ENCODE measurements around the gene CFTR.
A peak's percentile ranks its signal among the peaks of the same experiment; 100 is the strongest.

Gene CFTR

DNA sequence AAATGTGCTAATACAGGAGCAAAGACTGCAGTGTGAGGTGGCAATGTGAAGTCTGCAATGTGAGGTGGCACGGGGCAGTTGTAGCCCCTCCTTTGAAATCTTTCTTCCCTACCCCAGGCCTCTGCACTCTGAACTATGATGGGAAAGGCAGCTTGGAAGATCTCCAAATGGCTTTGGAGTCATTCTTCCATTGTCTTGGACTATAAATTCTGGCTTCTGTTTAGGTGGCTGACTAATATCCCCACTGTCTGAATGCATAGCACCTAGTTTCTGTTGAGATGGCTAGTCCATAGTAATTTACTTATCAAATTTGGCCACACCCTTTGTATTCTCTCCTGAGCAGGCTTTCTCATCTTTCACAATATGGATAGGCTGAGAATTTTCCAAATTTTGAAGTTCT, 175.0 kb downstream of the CFTR start:
- no peak for DNase-seq

DNA sequence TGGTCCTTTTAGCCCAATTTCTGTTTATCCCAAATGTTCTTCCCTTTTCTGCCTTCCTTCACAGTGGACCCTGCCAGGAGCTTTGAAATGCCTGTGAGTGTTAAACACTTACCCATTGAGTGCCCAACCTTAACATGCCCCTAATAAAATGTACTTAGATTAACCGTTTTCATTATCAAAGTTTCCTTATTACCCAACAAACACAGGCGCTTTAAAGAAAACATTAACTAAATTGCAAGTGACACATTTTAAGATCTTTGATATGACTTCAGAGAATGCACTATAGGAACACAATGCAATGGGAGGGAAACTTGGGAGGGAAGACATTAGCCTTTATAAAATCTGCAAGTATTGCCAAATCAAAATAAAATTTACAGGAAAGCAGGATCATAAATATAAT, 177.0 kb downstream of the CFTR start:
- no peak for DNase-seq

DNA sequence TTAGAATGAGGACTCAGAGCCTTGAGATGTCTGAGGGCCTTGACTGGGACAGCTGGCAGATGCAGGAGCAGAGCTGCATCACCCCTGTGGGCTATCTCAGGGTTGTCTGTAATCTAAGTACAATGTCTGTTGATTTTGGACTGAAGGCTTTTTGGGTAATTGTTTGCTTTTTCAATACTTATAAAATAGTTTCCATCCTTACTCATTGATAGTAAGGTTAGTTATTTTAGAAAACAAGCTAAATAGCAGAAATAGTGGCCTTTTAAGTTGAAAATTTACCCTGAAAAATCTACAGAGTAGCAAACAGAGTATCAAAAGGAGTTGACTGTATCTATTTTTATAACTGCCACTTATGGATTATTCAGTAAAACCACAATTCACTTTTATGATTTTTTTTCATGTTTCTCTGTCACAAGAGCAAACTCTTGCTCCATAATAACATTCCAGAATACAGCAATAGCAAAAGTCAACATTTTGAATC, 179.7 kb downstream of the CFTR start:
- no peak for DNase-seq

DNA sequence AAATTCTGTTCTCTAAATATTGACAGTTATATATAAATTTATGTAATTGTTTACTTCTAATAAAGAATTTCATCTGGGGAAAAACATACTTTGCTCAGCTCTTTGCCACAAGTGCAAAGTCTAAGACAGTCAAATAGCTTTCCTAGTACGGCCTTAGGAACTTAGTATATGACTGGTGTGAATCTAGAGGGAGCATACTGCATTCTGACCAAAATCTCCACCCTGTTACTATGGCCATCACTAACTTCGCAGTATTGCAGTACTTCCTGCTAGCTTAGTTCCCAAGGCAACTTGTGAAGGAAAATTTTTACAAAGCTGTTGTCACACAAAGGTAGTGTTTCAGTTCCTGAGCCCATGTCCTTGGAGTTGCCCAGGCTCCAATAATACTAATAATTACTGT, 181.5 kb downstream of the CFTR start:
- DNase-seq = no peak

GRCh38 chr7:117664047-117664446, 184.2 kb downstream of the CFTR start:
- DNase-seq = no peak

- no peak for DNase-seq
Measured at GRCh38 chr7:117665368-117665767, 185.5 kb downstream of the CFTR start.

DNA sequence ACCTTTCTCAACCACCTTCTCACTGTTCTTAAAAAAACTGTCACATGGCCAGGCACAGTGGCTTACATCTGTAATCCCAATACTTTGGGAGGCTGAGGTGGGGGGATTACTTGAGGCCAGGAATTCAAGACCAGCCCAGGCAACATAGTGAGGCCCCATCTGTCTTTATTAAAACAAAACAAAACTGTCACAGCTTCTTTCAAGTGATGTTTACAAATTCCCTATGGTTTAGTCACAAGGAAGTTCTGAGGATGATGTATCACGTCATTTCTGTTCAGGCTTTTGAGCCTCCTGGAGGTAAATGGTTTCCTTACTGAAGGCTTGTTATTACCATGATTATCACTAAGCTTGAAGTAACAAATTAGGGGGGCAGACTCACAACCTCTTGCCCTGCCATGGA, 186.2 kb downstream of the CFTR start:
- DNase-seq = no peak

DNA sequence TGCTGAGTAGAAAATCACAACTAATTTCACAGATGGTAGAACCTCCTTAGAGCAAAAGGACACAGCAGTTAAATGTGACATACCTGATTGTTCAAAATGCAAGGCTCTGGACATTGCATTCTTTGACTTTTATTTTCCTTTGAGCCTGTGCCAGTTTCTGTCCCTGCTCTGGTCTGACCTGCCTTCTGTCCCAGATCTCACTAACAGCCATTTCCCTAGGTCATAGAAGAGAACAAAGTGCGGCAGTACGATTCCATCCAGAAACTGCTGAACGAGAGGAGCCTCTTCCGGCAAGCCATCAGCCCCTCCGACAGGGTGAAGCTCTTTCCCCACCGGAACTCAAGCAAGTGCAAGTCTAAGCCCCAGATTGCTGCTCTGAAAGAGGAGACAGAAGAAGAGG, 186.9 kb downstream of the CFTR start:
- no peak for DNase-seq

- no peak for DNase-seq
Measured at GRCh38 chr7:117667456-117667855, 187.6 kb downstream of the CFTR start.

DNA sequence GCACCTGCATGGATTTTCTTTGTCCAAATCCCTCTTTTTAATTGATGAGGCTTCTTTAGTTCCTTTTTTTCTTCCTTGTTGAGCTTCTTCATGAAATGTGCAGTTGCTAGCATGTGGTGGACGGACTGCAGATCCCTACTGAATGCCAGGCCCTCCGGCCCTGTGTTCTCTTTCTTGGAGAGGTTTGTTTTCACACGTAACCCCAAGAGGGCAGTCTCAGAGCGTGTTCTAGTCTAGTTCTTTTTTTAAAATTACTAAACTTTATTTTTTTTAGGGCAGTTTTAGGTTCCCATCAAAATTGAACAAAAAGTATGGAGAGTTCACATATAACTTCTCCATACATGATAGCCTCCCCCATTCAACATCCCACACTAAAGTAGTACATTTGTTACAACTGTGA, 190.0 kb downstream of the CFTR start:
- no peak for DNase-seq

DNA sequence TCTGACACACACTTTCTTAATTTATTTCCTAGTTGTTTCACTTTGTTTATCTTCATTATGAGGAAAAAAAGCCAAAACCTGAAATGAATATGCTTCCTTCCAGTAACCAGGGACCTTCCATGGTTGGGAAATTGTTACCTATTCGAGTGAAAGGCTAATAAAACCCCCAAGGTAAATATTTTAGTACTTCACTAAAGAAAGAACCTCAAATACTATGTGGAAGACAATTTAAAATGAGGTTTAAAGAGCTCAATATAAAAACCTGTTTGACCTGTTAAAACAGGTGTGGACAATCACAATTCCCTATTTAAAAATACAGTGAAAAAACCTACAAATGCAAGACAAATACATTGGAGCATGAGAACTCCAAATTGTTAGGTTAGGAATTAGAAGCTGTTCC, 192.6 kb downstream of the CFTR start:
- no peak for DNase-seq

DNA sequence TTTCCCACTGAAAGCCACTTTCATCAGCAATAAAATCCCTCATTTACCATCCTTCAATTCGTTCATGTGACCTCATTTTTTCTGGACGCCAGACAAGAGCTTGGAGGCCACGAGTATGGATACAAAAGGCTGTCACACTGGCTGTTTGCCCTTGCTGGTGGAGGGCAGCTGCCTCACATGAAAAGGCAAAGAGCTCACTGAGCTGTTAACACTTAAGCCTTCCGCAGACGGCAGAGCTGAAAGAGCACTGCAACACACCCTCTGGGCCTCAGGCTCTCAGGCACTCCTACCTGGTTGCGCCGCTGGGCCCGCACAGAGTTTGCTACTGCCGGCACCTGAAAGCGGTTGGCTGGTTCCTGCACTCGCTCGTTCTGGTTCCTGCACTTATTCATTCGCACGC, 193.5 kb downstream of the CFTR start:
- peak; percentile 69 to 82 for DNase-seq

- DNase-seq = peak in 1 of 2 experiments; percentile 27
Measured at GRCh38 chr7:117673839-117674238, 194.0 kb downstream of the CFTR start.

DNA sequence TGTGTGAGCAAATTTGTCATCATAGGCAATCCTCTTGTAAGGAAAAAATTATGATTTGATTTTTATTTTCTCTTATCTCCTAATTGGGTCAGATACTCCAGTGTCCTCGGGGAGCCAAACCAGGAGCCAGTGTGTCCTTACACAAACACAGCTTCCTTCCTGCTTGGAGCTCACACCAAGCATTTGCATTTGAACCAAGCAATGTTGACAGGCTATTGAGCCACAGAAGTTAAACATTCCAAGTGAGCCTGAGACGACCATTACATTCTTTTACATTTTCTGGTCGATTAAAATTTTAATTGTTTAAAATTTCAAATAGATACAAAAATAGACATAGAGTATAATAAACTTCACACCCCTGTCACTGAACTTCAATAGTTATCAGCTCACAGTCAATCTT, 194.8 kb downstream of the CFTR start:
- no peak for DNase-seq

DNA sequence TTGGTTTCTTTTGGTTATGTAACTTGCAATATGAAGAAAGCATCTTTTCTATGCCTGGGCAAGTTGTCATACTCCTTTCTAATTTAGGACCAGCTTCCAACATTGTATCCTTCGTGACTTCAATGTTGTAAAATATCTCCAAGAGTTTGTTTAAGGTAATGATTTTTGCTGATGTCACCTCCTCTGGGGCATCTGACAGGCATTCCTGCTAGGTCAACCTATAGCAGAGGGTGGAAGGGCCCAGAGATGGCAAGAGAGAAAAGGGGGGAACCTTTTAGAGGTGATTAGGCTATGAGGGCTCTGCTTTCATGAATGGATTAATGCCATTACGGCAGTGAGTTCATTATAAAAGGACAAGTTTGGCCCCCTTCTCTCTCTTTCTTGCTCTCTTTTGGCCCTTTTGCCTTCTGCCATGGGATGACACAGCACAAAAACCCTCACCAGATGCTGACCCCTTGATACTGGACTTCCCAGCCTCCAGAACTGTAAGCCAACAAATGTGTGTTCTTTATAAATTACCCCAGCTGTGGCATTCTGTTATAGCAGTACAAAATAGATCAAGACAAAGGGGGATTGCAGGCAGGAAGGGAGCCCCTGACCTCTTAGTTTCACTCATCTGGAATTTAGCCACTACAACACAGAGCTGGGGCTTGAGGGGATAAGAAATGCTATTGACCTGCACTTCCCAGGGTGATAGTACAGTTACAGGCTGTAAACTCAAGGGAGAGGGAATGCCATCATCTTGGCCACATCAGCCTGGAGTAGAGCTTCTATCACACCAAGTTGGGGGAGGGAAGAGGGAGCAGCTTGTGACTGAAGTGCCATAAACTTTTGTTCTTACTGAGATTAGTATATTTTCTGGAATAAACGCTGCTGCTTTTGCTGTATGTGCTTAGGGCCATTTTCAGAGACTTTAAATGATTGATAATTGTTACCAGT, 195.9 kb downstream of the CFTR start:
- no peak for DNase-seq

DNA sequence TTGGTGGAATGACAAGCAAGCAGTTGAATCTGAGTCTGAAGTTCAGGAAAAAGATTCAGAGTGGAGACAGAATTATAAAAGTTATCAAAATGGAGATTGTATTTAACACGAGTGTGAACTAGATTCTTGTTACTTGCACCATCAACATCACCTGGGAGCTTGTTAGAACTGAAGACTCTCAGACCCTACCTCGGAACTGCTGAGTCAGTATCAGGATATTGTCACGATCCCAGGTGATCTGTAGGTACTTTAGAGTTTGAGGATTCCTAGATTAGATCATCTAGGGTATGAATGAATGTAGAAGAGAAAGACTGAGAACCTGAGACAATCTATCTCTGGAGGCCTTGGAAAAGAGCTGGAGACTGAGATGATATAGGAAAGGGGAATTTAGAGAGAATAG, 199.3 kb downstream of the CFTR start:
- DNase-seq = no peak

GRCh38 chr7:117682681-117683385, 203.0 kb downstream of the CFTR start:
- DNase-seq = no peak

- no peak for DNase-seq
Measured at GRCh38 chr7:117683430-117684175, 203.8 kb downstream of the CFTR start.

DNA sequence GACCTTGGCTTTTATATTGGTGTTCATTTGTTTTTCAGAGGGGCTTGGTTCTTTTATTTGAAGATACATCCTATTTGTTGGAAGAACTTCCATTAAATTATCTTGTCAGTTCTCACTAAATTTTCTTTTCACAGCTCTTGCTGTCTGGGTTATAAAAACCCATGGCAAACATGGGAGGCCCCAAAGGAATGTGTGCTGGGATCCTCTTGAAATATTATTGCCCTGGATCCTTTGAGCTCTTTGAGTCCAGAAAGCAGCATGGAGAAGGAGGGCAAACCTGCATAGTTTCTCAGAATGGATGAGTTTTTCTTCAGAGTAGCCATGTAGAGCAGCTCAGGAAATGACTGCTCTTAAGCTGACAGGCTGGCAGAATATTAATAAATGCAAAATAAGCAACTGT, 206.0 kb downstream of the CFTR start:
- no peak for DNase-seq

GRCh38 chr7:117686311-117686935, 206.6 kb downstream of the CFTR start:
- DNase-seq = no peak

DNA sequence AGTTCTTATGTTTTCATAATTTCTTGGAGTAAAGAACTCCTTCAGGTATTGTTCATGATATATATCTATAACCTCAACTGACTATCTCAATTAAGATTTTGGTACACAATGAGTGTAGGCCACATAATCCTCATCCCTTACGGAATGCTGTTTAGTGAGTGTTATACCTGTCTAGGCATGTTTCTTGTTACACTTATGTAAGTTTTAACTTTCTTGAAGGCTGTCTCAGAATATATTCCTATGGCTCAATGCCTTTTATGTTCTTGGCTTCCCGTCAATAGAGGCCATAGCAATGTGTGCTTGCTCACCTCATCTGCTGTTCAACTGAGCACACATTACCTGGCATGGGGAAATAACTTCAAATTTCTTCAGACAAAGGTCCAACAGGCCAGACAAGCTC, 208.3 kb downstream of the CFTR start:
- no peak for DNase-seq

GRCh38 chr7:117689406-117689805, 209.6 kb downstream of the CFTR start:
- no peak for DNase-seq

GRCh38 chr7:117690147-117690546, 210.3 kb downstream of the CFTR start:
- DNase-seq = no peak

All from SHP77 (cell line).